EL (cell line): ENCODE results near the gene SH3BP5.

ENCODE experiments used
- DNase-seq: peaks from one replicate; pipeline ENCODE4 v3.0.0-alpha.2; 2016

Gene SH3BP5

GRCh38 chr3:15323063-15323462 lies 9.3 kb downstream of the SH3BP5 start:
- DNase-seq: no peak

DNA sequence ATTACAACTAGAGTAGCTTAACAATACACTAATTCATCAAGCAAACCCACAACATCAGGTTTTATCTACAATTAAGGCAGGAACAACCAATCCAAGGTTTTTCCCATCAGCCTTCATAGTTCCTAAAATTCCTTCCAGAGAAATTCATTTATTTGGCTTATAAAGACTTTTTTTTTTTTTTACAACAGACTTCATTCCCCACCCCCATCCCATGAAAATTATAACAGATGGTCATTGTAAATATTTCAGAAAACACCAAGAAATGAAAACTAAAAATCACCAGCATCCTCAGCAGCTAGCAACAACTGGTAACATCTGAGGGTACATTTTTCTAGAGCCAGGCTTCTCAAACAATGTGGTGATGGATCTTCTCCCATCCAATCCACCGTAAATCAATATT lies 11.0 kb downstream of the SH3BP5 start:
- no peak for DNase-seq

DNA sequence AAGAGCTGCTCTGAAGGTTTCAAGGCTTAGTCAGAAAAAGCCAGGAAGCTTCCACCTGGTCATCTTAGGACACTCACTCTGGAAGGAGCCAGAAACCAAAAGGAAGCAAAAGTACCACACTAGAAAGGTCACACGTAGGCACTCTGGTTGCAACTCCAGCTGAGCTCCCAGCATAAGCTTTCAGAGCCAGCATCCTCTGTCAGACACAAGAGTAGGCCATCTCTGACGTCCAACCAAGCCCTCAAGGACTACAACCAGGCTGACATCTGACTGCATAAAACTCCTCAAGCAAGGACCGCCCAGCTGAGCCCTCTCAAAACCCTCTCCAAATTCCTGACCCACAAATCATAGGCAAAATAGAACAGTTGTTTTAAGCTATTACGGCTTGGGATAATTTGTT lies 12.8 kb downstream of the SH3BP5 start:
- DNase-seq: peak; percentile 55

DNA sequence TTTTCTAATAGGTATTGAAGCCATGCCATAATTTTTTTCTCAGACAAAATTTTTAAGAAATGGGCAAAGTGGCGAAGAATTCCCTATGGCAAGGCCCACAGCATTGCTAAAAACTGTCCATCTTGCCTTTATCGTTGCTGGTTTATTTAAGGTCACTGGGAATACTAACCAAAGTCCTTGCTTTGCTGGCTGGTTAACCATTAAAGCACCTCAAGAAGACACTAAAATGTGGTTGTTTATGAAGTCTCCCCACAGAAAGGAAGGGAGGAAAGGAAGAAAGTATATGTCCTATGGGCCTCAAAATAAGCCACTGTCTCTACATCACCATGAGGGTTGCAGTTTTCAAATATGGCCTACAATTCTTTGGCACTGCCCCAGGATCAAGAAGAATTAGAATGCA lies 13.2 kb downstream of the SH3BP5 start:
- no peak for DNase-seq

DNA sequence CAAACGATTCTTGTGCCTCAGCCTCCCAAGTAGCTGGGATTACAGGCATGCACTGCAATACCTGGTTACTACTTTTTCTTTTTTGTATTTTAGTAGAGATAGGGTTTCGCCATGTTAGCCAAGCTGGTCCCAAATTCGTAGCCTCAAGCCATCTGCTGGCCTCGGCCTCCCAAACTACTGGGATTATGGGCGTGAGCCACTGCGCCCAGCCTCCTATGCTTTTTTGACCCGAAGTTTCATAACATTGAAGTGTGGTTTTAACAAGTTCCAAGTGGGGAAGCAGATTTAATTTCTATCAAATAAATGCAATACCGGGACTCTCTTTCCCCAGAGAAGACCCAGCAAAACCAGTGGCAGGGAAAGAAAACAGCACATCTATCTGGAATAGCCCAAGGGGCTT lies 13.7 kb downstream of the SH3BP5 start:
- no peak for DNase-seq

DNA sequence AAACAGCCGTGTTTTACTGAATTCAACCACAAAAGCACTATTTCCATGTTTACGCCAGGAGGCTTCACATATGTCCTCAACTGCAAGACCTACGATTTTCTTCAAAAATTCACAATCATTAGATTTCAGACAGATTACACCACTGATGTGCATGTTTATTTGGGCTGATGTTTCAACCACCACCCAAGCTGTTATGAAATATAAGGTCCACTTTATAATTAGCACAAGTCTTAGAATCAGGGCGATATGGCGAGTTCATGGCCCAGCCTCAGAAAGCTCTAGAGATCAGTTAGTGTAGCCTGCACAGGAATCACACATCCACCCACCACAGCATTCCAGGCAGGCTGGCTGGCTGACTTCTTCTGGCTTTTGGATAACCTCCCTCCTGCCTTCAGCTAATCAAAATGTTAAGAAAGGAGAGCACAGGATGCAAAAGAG lies 15.4 kb downstream of the SH3BP5 start:
- DNase-seq: peak; percentile 62

DNA sequence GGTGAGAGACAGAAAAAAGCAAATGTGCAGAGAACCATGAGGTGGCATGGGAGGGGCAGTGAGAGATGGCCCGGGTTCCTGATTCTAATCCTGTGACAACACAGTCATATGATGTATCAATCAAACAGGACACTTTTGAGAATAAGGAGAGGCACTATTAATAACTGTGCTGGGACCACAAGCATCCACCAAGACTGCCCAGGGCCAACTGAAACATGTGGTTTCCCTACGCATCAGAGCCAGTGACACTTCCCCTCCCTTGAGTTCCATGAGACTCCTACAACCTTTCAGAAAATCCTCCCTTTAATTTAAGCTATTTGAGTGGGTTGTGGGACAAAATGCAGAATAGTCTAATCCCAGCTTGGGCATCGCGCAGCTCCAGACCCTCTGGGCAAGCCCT lies 17.4 kb downstream of the SH3BP5 start:
- peak; percentile 32 for DNase-seq

- DNase-seq: no peak
Measured at GRCh38 chr3:15314276-15314675, 18.1 kb downstream of the SH3BP5 start.

DNA sequence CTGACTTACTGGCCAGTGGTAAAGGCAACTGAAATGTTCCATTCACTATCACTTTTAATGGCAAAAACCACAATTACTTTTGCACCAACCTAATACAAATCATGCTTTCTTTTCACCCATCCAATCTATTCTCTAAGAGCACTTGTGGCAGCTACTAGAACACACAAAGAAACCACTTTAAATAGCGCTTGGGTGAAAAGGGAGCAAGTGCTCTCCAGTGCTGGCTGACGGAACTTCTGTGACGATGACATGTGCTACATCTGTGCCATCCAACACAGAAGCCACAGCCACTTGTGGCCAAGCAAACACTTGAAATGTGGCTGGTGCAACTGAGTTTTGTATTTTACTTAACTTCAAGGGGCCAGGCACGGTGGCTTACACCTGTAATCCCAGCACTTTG lies 18.9 kb downstream of the SH3BP5 start:
- DNase-seq: no peak

GRCh38 chr3:15312550-15312949 lies 19.8 kb downstream of the SH3BP5 start:
- DNase-seq: no peak

DNA sequence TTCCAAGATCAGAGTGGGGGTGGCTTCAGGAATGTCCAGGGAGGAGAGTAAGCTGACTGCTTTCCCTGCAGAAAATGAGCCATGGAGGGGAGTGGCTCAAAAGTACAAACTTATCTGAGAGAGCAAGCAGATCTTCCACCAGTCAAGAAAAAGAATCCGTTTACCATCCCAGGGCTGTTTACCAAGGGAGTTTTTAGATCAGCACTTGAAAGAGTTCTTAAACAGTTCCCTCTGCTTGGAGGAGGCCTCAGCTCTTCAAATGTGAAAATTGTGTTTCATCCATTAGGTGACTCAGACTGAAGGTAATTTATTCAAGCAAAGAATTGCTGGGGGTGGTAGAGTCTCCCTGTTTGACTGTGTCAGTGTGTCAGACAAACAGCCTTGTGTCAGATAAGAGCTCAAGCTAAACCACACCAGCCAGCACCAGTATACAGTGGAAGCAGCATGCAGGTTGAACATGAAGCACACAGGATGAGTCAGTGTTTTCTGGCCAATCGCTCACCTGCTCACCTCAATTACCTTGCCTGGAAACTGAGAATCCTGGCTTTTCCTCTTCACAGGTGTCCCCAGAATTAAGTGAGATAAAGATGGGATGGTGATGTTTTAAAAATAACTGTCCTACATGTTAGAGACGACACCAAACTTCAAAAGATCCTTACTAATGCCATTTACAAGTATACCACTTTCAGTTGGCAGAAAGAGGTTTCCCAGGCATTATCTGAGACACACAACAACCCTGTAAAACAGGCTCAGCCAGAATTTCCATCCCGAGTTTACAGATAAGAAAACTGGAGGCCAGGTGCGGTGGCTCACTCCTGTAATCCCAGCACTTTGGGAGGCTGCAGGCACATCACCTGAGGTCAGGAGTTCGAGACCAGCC lies 21.7 kb downstream of the SH3BP5 start:
- DNase-seq: peak; percentile 57

DNA sequence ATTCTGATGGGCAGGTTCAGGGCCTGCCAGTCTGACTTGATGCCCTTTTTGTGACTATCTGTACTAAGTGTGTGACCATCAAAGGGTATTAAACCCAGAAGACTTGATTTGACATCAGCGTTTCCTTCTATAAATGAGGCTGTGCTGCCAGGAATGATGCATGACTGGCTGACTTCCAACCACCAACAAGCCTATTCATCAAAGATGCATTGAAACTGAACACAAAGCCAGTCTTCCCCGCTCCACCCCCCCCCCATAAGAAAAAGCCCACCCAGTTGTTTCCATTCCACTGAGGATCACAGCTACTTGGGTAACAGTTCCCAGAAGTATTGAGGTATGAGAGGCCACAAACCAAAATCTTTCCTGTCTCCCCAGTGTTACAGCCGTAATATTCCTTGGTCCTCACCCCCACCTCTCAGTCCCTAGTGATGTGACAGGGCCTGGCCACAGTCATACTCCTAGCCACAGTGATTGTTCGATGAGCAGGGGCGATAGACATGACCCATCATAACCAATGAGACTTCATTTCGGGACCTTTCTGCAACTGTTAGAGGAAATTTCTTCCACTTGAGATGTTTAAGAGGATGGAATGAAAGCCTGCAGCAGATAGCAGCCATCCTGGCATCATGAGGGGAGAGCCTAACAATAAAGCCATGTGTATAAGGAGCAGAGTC lies 22.6 kb downstream of the SH3BP5 start:
- no peak for DNase-seq

DNA sequence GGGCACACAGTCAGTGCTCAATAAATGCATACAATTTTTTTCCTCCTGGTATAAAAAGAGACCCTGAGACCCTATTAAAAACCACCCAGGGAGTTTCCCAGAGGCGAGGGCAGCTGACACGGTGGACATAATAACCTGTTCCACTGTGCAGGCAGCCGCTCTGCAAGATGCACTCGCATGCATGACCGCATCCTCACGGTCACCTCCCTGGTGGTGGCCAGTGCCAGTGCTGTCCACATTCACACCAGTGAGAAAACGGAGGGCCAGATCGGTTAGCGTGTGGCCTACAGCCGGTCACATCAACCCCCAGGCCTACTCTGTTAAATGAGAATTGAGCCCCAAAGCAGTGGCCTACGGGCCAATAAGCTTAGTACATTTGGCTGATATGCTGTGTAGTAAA lies 24.8 kb downstream of the SH3BP5 start:
- DNase-seq: no peak

GRCh38 chr3:15306979-15307359 lies 25.4 kb downstream of the SH3BP5 start:
- no peak for DNase-seq

- no peak for DNase-seq
Measured at GRCh38 chr3:15305359-15305844, 27.0 kb downstream of the SH3BP5 start.

- no peak for DNase-seq
Measured at GRCh38 chr3:15303728-15304127, 28.7 kb downstream of the SH3BP5 start.

DNA sequence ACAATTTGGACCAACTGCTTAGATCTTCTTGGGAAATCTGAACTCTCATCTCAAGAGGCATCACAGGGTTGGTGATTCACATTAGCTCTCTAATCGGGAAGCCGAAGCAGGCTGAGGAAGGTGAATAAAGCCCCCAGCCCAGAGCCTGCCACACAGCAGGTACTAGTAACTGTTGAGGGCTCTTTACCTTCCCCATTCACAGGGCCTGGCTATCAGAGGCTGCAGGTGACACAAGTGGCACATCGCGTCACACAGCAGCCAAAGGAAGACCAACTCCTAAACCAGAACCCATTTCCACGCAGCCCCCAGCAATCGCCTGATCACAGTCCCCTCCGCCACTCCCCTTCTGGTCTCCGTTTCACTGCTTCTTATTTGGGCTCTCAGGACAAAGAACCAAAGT lies 29.2 kb downstream of the SH3BP5 start:
- DNase-seq: no peak

DNA sequence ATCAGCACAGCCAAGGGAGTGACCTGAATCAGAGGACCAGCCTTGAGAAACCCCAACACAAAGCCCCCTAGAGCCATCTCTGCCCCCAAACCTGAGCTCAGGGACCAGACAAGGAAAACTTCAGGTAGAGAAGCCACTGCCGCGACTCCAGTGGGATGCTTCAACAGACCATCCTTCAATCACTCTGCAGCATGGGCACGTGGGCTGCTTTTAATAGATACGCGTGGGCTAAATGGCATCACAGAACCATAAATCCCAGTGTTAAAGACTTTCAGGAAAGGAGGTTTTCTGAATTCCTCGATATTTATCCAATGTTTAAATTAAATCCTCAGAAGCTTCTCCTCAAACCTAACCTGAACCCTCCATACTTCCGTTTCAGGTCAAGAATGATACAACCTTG lies 30.6 kb downstream of the SH3BP5 start:
- no peak for DNase-seq

DNA sequence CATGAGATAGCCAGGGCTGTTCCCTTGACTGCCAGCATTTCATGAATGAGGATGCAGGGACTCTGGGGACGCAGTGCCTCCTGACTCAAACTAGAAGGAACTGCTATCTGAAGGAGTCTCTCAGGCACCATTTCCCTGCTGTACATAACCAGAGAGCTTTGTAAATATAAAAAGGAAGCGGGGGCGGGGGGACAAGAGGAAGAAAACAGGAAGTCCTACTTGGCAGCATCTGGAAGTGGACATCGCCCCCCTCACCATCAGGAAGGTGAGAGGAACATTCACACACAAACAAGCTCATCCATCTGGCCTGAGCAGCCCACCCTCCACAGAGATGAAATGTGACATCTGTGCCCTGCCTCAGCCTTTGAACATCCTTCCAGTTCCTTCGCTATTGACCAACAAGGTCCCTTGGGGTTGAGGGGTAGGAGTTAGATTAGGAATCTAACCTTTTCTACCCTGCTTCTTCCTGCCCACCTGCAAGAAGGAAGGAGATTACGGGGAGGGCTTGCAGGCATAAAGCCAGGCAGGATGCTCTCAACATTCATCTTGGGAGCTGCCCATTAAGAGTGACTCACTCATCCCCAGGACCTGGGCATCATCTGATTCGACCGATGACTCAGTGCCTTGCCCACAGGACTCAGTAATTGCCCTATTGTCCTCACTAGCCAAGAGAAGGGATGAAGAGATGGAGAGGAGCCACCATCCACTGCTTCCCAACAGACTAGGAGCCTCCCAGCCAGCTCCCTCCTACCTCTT lies 31.9 kb downstream of the SH3BP5 start:
- peak; percentile 90 for DNase-seq

- DNase-seq: no peak
Measured at GRCh38 chr3:15299036-15299435, 33.4 kb downstream of the SH3BP5 start.

GRCh38 chr3:15298504-15298903 lies 33.9 kb downstream of the SH3BP5 start:
- DNase-seq: no peak

- DNase-seq: no peak
Measured at GRCh38 chr3:15297608-15298350, 34.6 kb downstream of the SH3BP5 start.

GRCh38 chr3:15295506-15295905 lies 36.9 kb downstream of the SH3BP5 start:
- peak; percentile 73 for DNase-seq
